ENCODE results near the gene GNAL.

GRCh38 chr18:11767329-11767728 is 78.3 kb downstream of the GNAL start:
- TF ChIP-seq ZNF311 (tag by site-specific recombination; IDR thresholded peaks at IDR 0.05; ENCODE audit: borderline replicate concordance) (no peak), ZBTB44 (tag by site-specific recombination; IDR thresholded peaks at IDR 0.05) (no peak)

Measured in HEK293 (cell line).